Central memory CD8-positive, alpha-beta T cell (primary cell): ENCODE measurements around the gene CCDC175.
A peak's percentile ranks its signal among the peaks of the same experiment; 100 is the strongest.

ENCODE experiments used
- ATAC-seq: fragments of 150-1000 bp; cut with Tn5 transposase; replicated peaks from 2 replicates; pipeline ENCODE4 v1.10.0; 2022; ENCODE audit warnings: mild to moderate bottlenecking, moderate FRiP score, moderate number of reproducible peaks; ENCODE audit not compliant: poor library complexity, severe bottlenecking; ENCODE audit errors: extremely low read depth
- DNase-seq, 2 donors: peaks; one replicate each; pipeline ENCODE4 v3.0.0; 2021; ENCODE audit warnings: low spot score in 2 of 2
- H3K27ac Mint-ChIP-seq: one replicate; pipeline ENCODE4 v1.8.0; 2022; ENCODE audit warnings: low read depth, mild to moderate bottlenecking, moderate library complexity, mixed read lengths
- H3K27me3 Mint-ChIP-seq: one replicate; pipeline ENCODE4 v1.8.0; 2022; ENCODE audit warnings: mixed read lengths
- H3K36me3 Mint-ChIP-seq: one replicate; pipeline ENCODE4 v1.8.0; 2022; ENCODE audit warnings: mild to moderate bottlenecking, moderate library complexity, mixed read lengths; ENCODE audit not compliant: insufficient read depth
- H3K4me1 Mint-ChIP-seq: one replicate; pipeline ENCODE4 v1.8.0; 2022; ENCODE audit warnings: mixed read lengths
- H3K4me3 Mint-ChIP-seq: one replicate; pipeline ENCODE4 v1.8.0; 2022; ENCODE audit warnings: mild to moderate bottlenecking, moderate library complexity, mixed read lengths
- H3K9me3 Mint-ChIP-seq: one replicate; pipeline ENCODE4 v1.8.0; 2022; ENCODE audit warnings: mixed read lengths

CCDC175 gene

GRCh38 chr14:59492384-59492783 is 84.2 kb downstream of the CCDC175 start:
- no peak for DNase-seq
- H3K4me1 Mint-ChIP-seq: peaks cover 44% of the 10 kb centered on the region
- no peaks in the 10 kb centered on the region for H3K27me3 Mint-ChIP-seq
- no peak for ATAC-seq
- H3K4me3 Mint-ChIP-seq: no peak overlapping the region
- peaks cover 51% of the 10 kb centered on the region for H3K36me3 Mint-ChIP-seq
- H3K27ac Mint-ChIP-seq: no peak overlapping the region
- no peaks in the 10 kb centered on the region for H3K9me3 Mint-ChIP-seq

GRCh38 chr14:59490756-59491155 is 85.9 kb downstream of the CCDC175 start:
- Mint-ChIP-seq H3K4me3 (no peak overlapping the region), H3K27ac (no peak overlapping the region), H3K9me3 (no peaks in the 10 kb centered on the region), H3K36me3 (peaks cover 40% of the 10 kb centered on the region), H3K4me1 (peaks cover 42% of the 10 kb centered on the region), H3K27me3 (no peaks in the 10 kb centered on the region)
- DNase-seq (no peak), ATAC-seq (no peak)

- Mint-ChIP-seq H3K9me3 (no peaks in the 10 kb centered on the region), H3K27me3 (no peaks in the 10 kb centered on the region), H3K36me3 (peaks cover 19% of the 10 kb centered on the region), H3K4me3 (peak overlapping the region; percentile 88), H3K4me1 (peaks cover 56% of the 10 kb centered on the region), H3K27ac (peak overlapping the region; percentile 74)
- DNase-seq (no peak), ATAC-seq (peak; percentile 44)
These were observed 91.9 kb downstream of the CCDC175 start for GRCh38 chr14:59484639-59485175.

- Mint-ChIP-seq H3K4me3 (peak within 1 kb of the TSS; percentile 88), H3K27me3 (no peaks in the 10 kb centered on the region), H3K27ac (peak within 1 kb of the TSS; percentile 74), H3K36me3 (peaks cover 13% of the 10 kb centered on the region), H3K4me1 (peaks cover 50% of the 10 kb centered on the region), H3K9me3 (no peaks in the 10 kb centered on the region)
- DNase-seq (peak; percentile 91 to 97), ATAC-seq (peak; percentile 95)
These were observed 92.6 kb downstream of the CCDC175 start, which contains the start of the genes JKAMP and L3HYPDH for GRCh38 chr14:59483819-59484638. Gene JKAMP, plus strand, starts transcription at chr14:59484517. Its CDS starts 73 bp downstream, at chr14:59484590. Gene L3HYPDH, minus strand, starts transcription at chr14:59484408. Its CDS starts 92 bp downstream, at chr14:59484316.

- DNase-seq (no peak), ATAC-seq (peak; percentile 1)
- H3K4me1 Mint-ChIP-seq: peaks cover 43% of the 10 kb centered on the region
- no peaks in the 10 kb centered on the region for H3K9me3 Mint-ChIP-seq
- H3K4me3 Mint-ChIP-seq: peak overlapping the region; percentile 88
- H3K27me3 Mint-ChIP-seq: no peaks in the 10 kb centered on the region
- H3K36me3 Mint-ChIP-seq: peaks cover 8% of the 10 kb centered on the region
- peak overlapping the region; percentile 41 for H3K27ac Mint-ChIP-seq
These were observed 93.2 kb downstream of the CCDC175 start for GRCh38 chr14:59483363-59483762.

GRCh38 chr14:59482541-59483331 is 93.9 kb downstream of the CCDC175 start:
- no peak for ATAC-seq
- Mint-ChIP-seq H3K4me1 (peaks cover 40% of the 10 kb centered on the region), H3K4me3 (peak overlapping the region; percentile 88), H3K27me3 (no peaks in the 10 kb centered on the region), H3K36me3 (peaks cover 7% of the 10 kb centered on the region), H3K27ac (peak overlapping the region; percentile 41), H3K9me3 (no peaks in the 10 kb centered on the region)
- no peak for DNase-seq

GRCh38 chr14:59481871-59482540 is 94.6 kb downstream of the CCDC175 start:
- H3K4me3 Mint-ChIP-seq: peak overlapping the region; percentile 88
- H3K27me3 Mint-ChIP-seq: no peaks in the 10 kb centered on the region
- peaks cover 40% of the 10 kb centered on the region for H3K4me1 Mint-ChIP-seq
- ATAC-seq: no peak
- H3K27ac Mint-ChIP-seq: no peak overlapping the region
- no peak for DNase-seq
- H3K36me3 Mint-ChIP-seq: peaks cover 7% of the 10 kb centered on the region
- no peaks in the 10 kb centered on the region for H3K9me3 Mint-ChIP-seq

- Mint-ChIP-seq H3K4me3 (no peak overlapping the region), H3K4me1 (peaks cover 40% of the 10 kb centered on the region), H3K27ac (no peak overlapping the region), H3K36me3 (peaks cover 7% of the 10 kb centered on the region), H3K27me3 (no peaks in the 10 kb centered on the region), H3K9me3 (no peaks in the 10 kb centered on the region)
- DNase-seq (no peak), ATAC-seq (no peak)
These were observed 95.2 kb downstream of the CCDC175 start for GRCh38 chr14:59481407-59481806.

- no peaks in the 10 kb centered on the region for H3K27me3 Mint-ChIP-seq
- H3K4me3 Mint-ChIP-seq: no peak overlapping the region
- no peak overlapping the region for H3K27ac Mint-ChIP-seq
- no peaks in the 10 kb centered on the region for H3K9me3 Mint-ChIP-seq
- peaks cover 7% of the 10 kb centered on the region for H3K36me3 Mint-ChIP-seq
- DNase-seq: no peak
- H3K4me1 Mint-ChIP-seq: peaks cover 37% of the 10 kb centered on the region
- ATAC-seq: no peak
These were observed 96.4 kb downstream of the CCDC175 start for GRCh38 chr14:59480166-59480565.

- Mint-ChIP-seq H3K4me3 (no peak overlapping the region), H3K36me3 (peaks cover 2% of the 10 kb centered on the region), H3K4me1 (peaks cover 34% of the 10 kb centered on the region), H3K27ac (no peak overlapping the region), H3K27me3 (no peaks in the 10 kb centered on the region), H3K9me3 (no peaks in the 10 kb centered on the region)
- ATAC-seq (no peak), DNase-seq (no peak)
These were observed 98.1 kb downstream of the CCDC175 start for GRCh38 chr14:59478540-59478939.

- Mint-ChIP-seq H3K4me3 (no peak overlapping the region), H3K27me3 (no peaks in the 10 kb centered on the region), H3K9me3 (no peaks in the 10 kb centered on the region), H3K27ac (no peak overlapping the region), H3K4me1 (peaks cover 8% of the 10 kb centered on the region), H3K36me3 (peaks cover 8% of the 10 kb centered on the region)
- ATAC-seq (no peak), DNase-seq (no peak)
These were observed 100.9 kb downstream of the CCDC175 start for GRCh38 chr14:59475709-59476108.

GRCh38 chr14:59474172-59474571 is 102.4 kb downstream of the CCDC175 start:
- H3K27me3 Mint-ChIP-seq: no peaks in the 10 kb centered on the region
- no peak overlapping the region for H3K27ac Mint-ChIP-seq
- no peak for ATAC-seq
- H3K9me3 Mint-ChIP-seq: no peaks in the 10 kb centered on the region
- H3K4me1 Mint-ChIP-seq: no peaks in the 10 kb centered on the region
- H3K4me3 Mint-ChIP-seq: no peak overlapping the region
- DNase-seq: no peak
- H3K36me3 Mint-ChIP-seq: peaks cover 8% of the 10 kb centered on the region
